Measurements from ENCODE around the gene AP1M1.

AP1M1 gene

DNA sequence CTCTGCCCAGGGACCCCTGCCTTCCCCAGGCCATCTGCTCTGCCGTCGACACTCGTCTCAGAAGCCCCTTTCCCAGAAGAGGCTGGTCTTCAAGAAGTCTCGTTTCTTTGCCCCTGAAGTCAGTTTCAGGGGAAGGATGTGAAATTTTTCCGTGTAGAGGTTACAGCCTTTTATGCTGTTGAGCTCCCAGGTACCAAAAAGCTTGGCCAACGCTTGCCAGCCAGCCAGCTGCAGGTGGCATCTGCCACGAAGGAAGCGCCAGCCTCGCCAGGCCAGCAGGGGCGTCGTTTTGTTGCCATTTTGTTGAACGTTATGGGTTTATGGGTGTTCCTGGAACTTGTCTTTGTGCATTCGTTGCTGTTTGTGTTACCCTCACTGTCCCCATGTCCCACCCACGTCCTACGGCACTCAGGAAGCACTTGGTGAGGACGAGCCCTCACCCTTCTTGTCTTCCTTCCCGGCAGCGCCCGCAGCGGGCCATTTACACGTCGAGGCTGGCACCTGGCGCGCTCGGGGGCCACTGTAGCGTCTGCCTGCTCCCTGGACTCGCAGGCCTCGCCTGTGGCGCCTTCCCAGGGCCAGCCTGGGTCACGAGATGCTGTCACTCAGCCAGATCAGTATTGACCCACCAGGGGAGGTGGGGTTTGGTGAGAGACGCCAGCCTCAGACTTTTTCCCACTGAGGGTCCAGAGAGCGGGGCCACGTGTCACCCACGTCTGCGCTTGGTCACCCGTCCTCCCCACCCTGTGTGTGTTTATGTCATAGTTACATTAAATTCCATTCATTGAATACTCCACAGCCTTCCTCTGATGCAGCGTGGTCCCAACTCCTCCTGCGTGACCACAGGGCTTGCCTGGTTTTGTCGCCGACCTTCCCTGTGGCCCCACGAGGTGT, 37.1 kb downstream of the AP1M1 start:
- H3K27ac ChIP-seq = no peak overlapping the region
- TF ChIP-seq, protein P1, sequence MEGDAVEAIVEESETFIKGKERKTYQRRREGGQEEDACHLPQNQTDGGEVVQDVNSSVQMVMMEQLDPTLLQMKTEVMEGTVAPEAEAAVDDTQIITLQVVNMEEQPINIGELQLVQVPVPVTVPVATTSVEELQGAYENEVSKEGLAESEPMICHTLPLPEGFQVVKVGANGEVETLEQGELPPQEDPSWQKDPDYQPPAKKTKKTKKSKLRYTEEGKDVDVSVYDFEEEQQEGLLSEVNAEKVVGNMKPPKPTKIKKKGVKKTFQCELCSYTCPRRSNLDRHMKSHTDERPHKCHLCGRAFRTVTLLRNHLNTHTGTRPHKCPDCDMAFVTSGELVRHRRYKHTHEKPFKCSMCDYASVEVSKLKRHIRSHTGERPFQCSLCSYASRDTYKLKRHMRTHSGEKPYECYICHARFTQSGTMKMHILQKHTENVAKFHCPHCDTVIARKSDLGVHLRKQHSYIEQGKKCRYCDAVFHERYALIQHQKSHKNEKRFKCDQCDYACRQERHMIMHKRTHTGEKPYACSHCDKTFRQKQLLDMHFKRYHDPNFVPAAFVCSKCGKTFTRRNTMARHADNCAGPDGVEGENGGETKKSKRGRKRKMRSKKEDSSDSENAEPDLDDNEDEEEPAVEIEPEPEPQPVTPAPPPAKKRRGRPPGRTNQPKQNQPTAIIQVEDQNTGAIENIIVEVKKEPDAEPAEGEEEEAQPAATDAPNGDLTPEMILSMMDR (conservative IDR thresholded peaks at IDR 0.05) = no peak

DNA sequence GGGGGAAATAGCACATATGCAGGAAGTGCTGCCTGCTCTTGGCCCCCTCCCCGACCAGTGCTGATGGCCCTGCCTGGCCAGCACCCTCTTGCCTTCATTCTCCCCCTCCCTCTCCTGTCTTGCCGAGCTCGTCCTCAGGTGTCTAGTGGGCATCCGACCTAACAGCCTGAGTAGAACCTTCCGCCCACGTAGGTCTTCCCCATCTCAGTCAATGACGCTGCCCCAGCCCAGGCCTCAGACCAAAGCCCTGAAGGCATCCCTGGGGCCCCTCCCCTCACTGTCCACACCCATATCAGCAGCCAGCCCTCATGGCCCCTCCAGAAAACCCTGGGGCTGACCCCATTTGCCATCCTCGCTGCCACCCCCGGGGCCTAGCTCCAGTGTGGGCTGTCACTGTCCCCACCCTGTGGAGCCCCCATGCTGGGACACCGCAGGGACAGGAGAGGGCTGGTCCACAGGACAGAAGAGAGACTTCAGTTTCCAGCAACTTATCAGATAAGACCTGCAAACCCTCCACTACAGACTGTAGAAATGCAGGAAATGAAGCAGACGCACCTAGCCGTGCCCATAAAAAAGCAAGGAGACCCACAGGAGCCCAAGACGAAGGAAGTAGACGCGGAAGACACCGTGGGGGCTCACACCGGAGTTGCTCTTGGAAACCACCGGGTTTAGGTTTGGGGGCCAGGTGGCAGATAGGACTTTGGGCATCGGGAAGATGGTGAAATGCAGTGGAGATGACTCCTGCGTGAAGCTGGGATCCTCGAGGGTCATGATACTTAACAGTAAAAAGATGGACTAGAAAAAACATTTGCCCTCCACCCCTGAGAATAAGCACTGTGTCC, 38.3 kb downstream of the AP1M1 start:
- TF ChIP-seq, protein P1 (conservative IDR thresholded peaks at IDR 0.05) = no peak

GRCh38 chr19:16244091-16244490, 46.4 kb downstream of the AP1M1 start:
- no peak overlapping the region for H3K27ac ChIP-seq
- TF ChIP-seq, protein P1 (conservative IDR thresholded peaks at IDR 0.05) = no peak

More for the DNA sequence above, 38.3 kb downstream of the AP1M1 start:
- H3K27ac ChIP-seq = no peak overlapping the region

DNA sequence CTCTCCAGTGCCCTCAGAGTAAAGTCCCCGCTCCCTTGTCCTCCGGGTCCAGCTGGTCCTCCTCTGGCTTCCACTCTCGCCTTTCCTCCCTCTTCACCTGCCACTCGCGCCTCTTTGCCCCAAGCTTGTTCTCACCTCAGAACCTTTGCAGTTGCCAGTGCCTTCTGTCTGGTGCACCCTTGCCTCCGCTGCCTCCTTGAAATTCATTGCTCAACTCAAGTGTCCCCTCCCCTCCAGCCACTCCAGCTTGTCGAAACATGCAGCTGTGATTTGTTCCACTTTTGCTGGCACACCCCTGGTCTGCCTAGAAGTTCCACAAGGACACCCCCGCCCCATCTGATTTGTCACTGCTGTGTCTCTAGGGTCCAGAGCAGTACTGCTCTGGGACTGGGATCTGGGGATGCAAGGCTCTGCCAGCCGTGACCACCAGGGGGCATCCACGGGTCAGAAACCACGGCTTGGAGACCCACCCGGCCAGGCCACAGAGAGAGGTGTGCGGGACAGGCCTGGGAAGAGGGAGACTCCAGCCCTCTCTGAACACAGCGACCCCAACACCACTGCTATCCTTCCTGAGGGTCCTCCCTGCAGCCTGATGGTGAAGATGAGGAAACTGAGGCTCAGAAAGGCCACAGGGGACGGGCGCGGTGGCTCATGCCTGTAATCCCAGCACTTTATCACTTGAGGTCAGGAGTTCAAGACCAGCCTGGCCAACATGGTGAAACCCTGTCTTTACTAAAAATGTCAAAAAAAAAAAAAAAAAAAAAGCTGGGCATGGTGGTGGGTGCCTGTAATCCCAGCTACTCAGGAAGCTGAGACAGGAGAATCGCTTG, 49.9 kb downstream of the AP1M1 start:
- TF ChIP-seq, protein P1 (conservative IDR thresholded peaks at IDR 0.05) = peak; percentile 97
- H3K27ac ChIP-seq = no peak overlapping the region

GRCh38 chr19:16248380-16249023, 50.8 kb downstream of the AP1M1 start:
- TF ChIP-seq, protein P1 (conservative IDR thresholded peaks at IDR 0.05) = no peak
- H3K27ac ChIP-seq = no peak overlapping the region

- no peak overlapping the region for H3K27ac ChIP-seq
- TF ChIP-seq, protein P1 (conservative IDR thresholded peaks at IDR 0.05) = no peak
Measured at GRCh38 chr19:16249826-16250404, 52.2 kb downstream of the AP1M1 start.

Measured in VCaP (cell line).